ENCODE results near the gene DOCK6.

The DOCK6 gene

GRCh38 chr19:11244846-11245589 lies 17.3 kb downstream of the DOCK6 start:
- DNase-seq (ENCODE audit: low spot score), result no peak

GRCh38 chr19:11243798-11244169 lies 18.5 kb downstream of the DOCK6 start:
- DNase-seq (ENCODE audit: low spot score), result no peak

GRCh38 chr19:11242864-11243797 lies 19.2 kb downstream of the DOCK6 start:
- peak; percentile 80 for DNase-seq (ENCODE audit: low spot score)

- DNase-seq (ENCODE audit: low spot score), result no peak
These were observed 20.3 kb downstream of the DOCK6 start for GRCh38 chr19:11242025-11242424.

GRCh38 chr19:11240008-11240444 lies 22.3 kb downstream of the DOCK6 start:
- DNase-seq (ENCODE audit: low spot score), result no peak

GRCh38 chr19:11239377-11240000 lies 22.8 kb downstream of the DOCK6 start, which contains the start of gene ANGPTL8:
TSS of gene ANGPTL8 (plus strand) at chr19:11239619. CDS start at chr19:11239638, 19 bp downstream.
- no peak for DNase-seq (ENCODE audit: low spot score)

- no peak for DNase-seq (ENCODE audit: low spot score)
These were observed 23.4 kb downstream of the DOCK6 start for GRCh38 chr19:11238781-11239376.

GRCh38 chr19:11238041-11238440 lies 24.3 kb downstream of the DOCK6 start:
- no peak for DNase-seq (ENCODE audit: low spot score)

- DNase-seq (ENCODE audit: low spot score), result no peak
These were observed 25.0 kb downstream of the DOCK6 start for GRCh38 chr19:11237321-11237720.

GRCh38 chr19:11236324-11237301 lies 25.7 kb downstream of the DOCK6 start:
- no peak for DNase-seq (ENCODE audit: low spot score)

- DNase-seq (ENCODE audit: low spot score), result peak; percentile 52
These were observed 27.7 kb downstream of the DOCK6 start for GRCh38 chr19:11234486-11235075.

GRCh38 chr19:11233073-11233472 lies 29.3 kb downstream of the DOCK6 start:
- no peak for DNase-seq (ENCODE audit: low spot score)

- DNase-seq (ENCODE audit: low spot score), result no peak
These were observed 29.8 kb downstream of the DOCK6 start for GRCh38 chr19:11232555-11232954.

- DNase-seq (ENCODE audit: low spot score), result no peak
These were observed 31.5 kb downstream of the DOCK6 start for GRCh38 chr19:11230621-11231386.

- peak; percentile 75 for DNase-seq (ENCODE audit: low spot score)
These were observed 35.0 kb downstream of the DOCK6 start for GRCh38 chr19:11227195-11227886.

- DNase-seq (ENCODE audit: low spot score), result no peak
These were observed 35.6 kb downstream of the DOCK6 start for GRCh38 chr19:11226716-11227166.

GRCh38 chr19:11225815-11226214 lies 36.5 kb downstream of the DOCK6 start:
- no peak for DNase-seq (ENCODE audit: low spot score)

- DNase-seq (ENCODE audit: low spot score), result no peak
These were observed 37.2 kb downstream of the DOCK6 start for GRCh38 chr19:11225172-11225571.

GRCh38 chr19:11224429-11224828 lies 37.9 kb downstream of the DOCK6 start:
- DNase-seq (ENCODE audit: low spot score), result no peak

Measured in NAMALWA (cell line).